SK-N-SH (cell line): ENCODE data around the gene PCSK6. TPM values are rescaled to one million over a fixed set of nuclear protein-coding genes. Genes with fewer than 3 reads are reported as not detected.

Experiments
- CTCF ChIA-PET: fragments of 300-600, 350-600 bp; formaldehyde crosslinking; extraction: SDS; loops from one replicate; lab custom pipeline; 2021; lab: Yijun Ruan, JAX
- POLR2A ChIA-PET: fragments of 350-600 bp; sonication (Branson Sonifier 250); formaldehyde crosslinking; extraction: SDS; loops from one replicate; lab custom pipeline; 2020; ENCODE audit warnings: antibody characterized with exemption, inconsistent platforms; lab: Yijun Ruan, JAX
- DNase-seq: peaks from one replicate; pipeline ENCODE4 v3.0.0; 2012
- H2AFZ ChIP-seq: fragments of 200-600 bp; sonication (generic); 2 replicates; pipeline ENCODE4 v1.8.1; 2016; ENCODE audit warnings: antibody characterized with exemption, mild to moderate bottlenecking, low read depth
- H3F3A ChIP-seq: fragments of 200-600 bp; sonication (generic); replicated peaks from 2 replicates; pipeline ENCODE3; 2016; ENCODE audit warnings: antibody characterized with exemption, mild to moderate bottlenecking; ENCODE audit not compliant: insufficient read depth
- H3K27ac ChIP-seq, 2 experiments: fragments of 200-500 bp in 1 of 2; fragments of 200-600 bp in 1 of 2; sonication (Bioruptor generic) in 1 of 2; sonication (generic), shearing (Covaris generic) in 1 of 2; 2 replicates each; pipeline versions ENCODE4 v1.5.1 to v1.6.1; 2014 to 2016; ENCODE audit warnings: low read depth in 2 of 2, inconsistent platforms in 1 of 2, low read length in 1 of 2, mild to moderate bottlenecking in 1 of 2, mixed read lengths in 1 of 2
- H3K27me3 ChIP-seq: fragments of 200-600 bp; sonication (generic), shearing (Covaris generic); 2 replicates; pipeline ENCODE4 v1.6.1; 2016; ENCODE audit warnings: mixed run types; ENCODE audit not compliant: insufficient read depth
- H3K36me3 ChIP-seq, 2 experiments: fragments of 200-500 bp in 1 of 2; fragments of 200-600 bp in 1 of 2; sonication (Bioruptor generic) in 1 of 2; sonication (generic) in 1 of 2; replicated peaks in 1 of 2; 2 replicates each; pipeline versions ENCODE3 to v1.5.1; 2014 to 2016; ENCODE audit warnings: low read length in 1 of 2, mild to moderate bottlenecking in 1 of 2; ENCODE audit not compliant: insufficient read depth in 2 of 2, control insufficient read depth in 1 of 2
- H3K4me1 ChIP-seq, 2 experiments: fragments of 200-500 bp in 1 of 2; fragments of 200-600 bp in 1 of 2; sonication (Bioruptor generic) in 1 of 2; sonication (generic), shearing (Covaris generic) in 1 of 2; 2 replicates each; pipeline versions ENCODE4 v1.5.1 to v1.6.1; 2014 to 2016; ENCODE audit warnings: low read depth in 1 of 2, low read length in 1 of 2, mixed run types in 1 of 2; ENCODE audit not compliant: insufficient read depth in 2 of 2, control insufficient read depth in 1 of 2
- H3K4me2 ChIP-seq: fragments of 200-600 bp; sonication (generic), shearing (Covaris generic); 2 replicates; pipeline ENCODE4 v1.6.1; 2017; ENCODE audit warnings: mixed run types
- H3K4me3 ChIP-seq, 2 experiments: fragments of 200-500 bp in 1 of 2; fragments of 200-600 bp in 1 of 2; sonication (Bioruptor generic) in 1 of 2; sonication (generic), shearing (Covaris generic) in 1 of 2; 2 replicates each; pipeline versions ENCODE4 v1.5.1 to v1.8.1; 2014 to 2016; ENCODE audit warnings: low read depth in 2 of 2, inconsistent platforms in 1 of 2, low read length in 1 of 2, mild to moderate bottlenecking in 1 of 2, mixed read lengths in 1 of 2, moderate library complexity in 1 of 2
- H3K79me2 ChIP-seq: fragments of 200-600 bp; sonication (generic); 2 replicates; pipeline ENCODE4 v1.8.1; 2017; ENCODE audit warnings: mild to moderate bottlenecking; ENCODE audit not compliant: insufficient read depth
- H3K9ac ChIP-seq: fragments of 200-600 bp; sonication (generic); 2 replicates; pipeline ENCODE4 v1.6.1; 2017; ENCODE audit warnings: mixed run types
- H3K9me2 ChIP-seq: fragments of 200-600 bp; sonication (generic); 2 replicates; pipeline ENCODE4 v1.6.1; 2017; ENCODE audit warnings: mixed run types
- H3K9me3 ChIP-seq: fragments of 200-600 bp; sonication (generic); 2 replicates; pipeline ENCODE4 v1.6.1; 2017; ENCODE audit warnings: mixed run types, mild to moderate bottlenecking, moderate library complexity
- H4K20me1 ChIP-seq: fragments of 200-600 bp; sonication (generic); 2 replicates; pipeline ENCODE4 v1.6.1; 2017; ENCODE audit warnings: mild to moderate bottlenecking, mixed run types; ENCODE audit not compliant: insufficient read depth
- CHD2 ChIP-seq: fragments of 150-350 bp; IDR thresholded peaks from 2 replicates; pipeline ENCODE4 v1.6.1; 2018; ENCODE audit warnings: low read length; ENCODE audit not compliant: partially characterized antibody
- FOSL2 ChIP-seq: IDR thresholded peaks from 2 replicates; pipeline ENCODE4 v1.4.0; 2012; ENCODE audit warnings: low read depth, mild to moderate bottlenecking, moderate library complexity, borderline replicate concordance
- FOXJ3 ChIP-seq: sonication (generic); formaldehyde crosslinking; IDR thresholded peaks from 2 replicates; pipeline ENCODE4 v1.5.1; 2020; ENCODE audit warnings: mild to moderate bottlenecking, missing genetic modification reagents
- FOXM1 ChIP-seq: IDR thresholded peaks from 2 replicates; pipeline ENCODE4 v1.4.0; 2012; ENCODE audit warnings: low read depth, mild to moderate bottlenecking
- GABPA ChIP-seq: IDR thresholded peaks from 2 replicates; pipeline ENCODE4 v1.4.0; 2012; ENCODE audit warnings: low read depth, mild to moderate bottlenecking
- MXI1 ChIP-seq: IDR thresholded peaks from 2 replicates; pipeline ENCODE4 v1.6.1; 2012; ENCODE audit warnings: mild to moderate bottlenecking, low read depth, low read length, improper control_type of control experiment
- RAD21 ChIP-seq: IDR thresholded peaks from 2 replicates; pipeline ENCODE4 v1.6.1; 2012; ENCODE audit warnings: mild to moderate bottlenecking, low read length
- RFX5 ChIP-seq: IDR thresholded peaks from 2 replicates; pipeline ENCODE4 v1.6.1; 2012; ENCODE audit warnings: mild to moderate bottlenecking, improper control_type of control experiment, low read length
- RXRA ChIP-seq: IDR thresholded peaks from 2 replicates; pipeline ENCODE4 v1.4.0; 2012; ENCODE audit warnings: low read depth, mild to moderate bottlenecking, borderline replicate concordance
- WGBS: methylation state at CpG from one replicate; pipeline ENCODE4 v1.1.6; 2017; ENCODE audit warnings: low lambda C conversion rate; 5-methylcytosine and 5-hydroxymethylcytosine counted together
- polyA plus RNA-seq, 3 experiments: library from polyadenylated mRNA; depleted of rRNA; stranded (reverse); fragments of >200 nt; gene quantifications; 2 replicates each; pipeline ENCODE4 v1.2.3, GENCODE V29; 2012
- TF ChIP-seq, protein P1 (sequence below): IDR thresholded peaks from 2 replicates; pipeline ENCODE4; 2012
- TF ChIP-seq, protein P2 (sequence below): IDR thresholded peaks from 2 replicates; pipeline ENCODE4 v1.4.0; 2012; ENCODE audit warnings: low read depth, borderline replicate concordance

PCSK6 gene
- polyA plus RNA-seq, 1 of the 3 experiments (the other 2 are of a cell fraction): 0.03 TPM

DNA sequence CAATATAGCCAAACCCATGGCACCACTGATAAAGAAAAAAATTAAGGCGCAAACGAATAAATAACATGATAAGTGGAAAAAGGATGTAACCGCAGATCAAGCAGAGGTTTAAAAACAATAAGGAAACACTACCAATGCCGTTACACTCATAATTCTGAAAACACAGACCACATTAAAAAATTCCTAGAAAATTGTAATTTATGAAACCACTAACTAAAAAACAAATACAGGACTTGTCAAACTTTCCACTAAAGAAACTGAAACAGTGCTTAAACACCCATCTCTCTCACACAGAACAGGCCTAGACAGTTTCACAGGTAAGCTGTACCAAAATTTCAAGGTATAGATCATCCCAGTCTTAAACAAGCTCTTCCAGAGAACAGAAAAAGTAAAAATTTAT, 28.4 kb downstream of the PCSK6 start:
- no peaks in the 10 kb centered on the region for H3F3A ChIP-seq
- 55% methylated on average over 4 of the region's 4 CpGs for WGBS
- H3K9ac ChIP-seq: no peak overlapping the region
- H3K27me3 ChIP-seq: no peaks in the 10 kb centered on the region
- no peak overlapping the region for H3K4me2 ChIP-seq
- DNase-seq: no peak
- TF ChIP-seq GABPA: no peak
- no peak for TF ChIP-seq MXI1
- TF ChIP-seq, protein P1, sequence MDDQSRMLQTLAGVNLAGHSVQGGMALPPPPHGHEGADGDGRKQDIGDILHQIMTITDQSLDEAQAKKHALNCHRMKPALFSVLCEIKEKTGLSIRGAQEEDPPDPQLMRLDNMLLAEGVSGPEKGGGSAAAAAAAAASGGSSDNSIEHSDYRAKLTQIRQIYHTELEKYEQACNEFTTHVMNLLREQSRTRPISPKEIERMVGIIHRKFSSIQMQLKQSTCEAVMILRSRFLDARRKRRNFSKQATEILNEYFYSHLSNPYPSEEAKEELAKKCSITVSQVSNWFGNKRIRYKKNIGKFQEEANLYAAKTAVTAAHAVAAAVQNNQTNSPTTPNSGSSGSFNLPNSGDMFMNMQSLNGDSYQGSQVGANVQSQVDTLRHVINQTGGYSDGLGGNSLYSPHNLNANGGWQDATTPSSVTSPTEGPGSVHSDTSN: no peak
- no peak for TF ChIP-seq RXRA
- TF ChIP-seq RFX5: no peak
- no peak for TF ChIP-seq FOXJ3 (CRISPR knock-in tag)
- TF ChIP-seq FOXM1: no peak
- no peak for TF ChIP-seq RAD21
- no peak for TF ChIP-seq FOSL2
- peaks cover 0 to 2% of the 10 kb centered on the region in 2 experiments; a peak in 1 of 4 replicates for H3K4me1 ChIP-seq
- no peaks in the 10 kb centered on the region for H3K9me2 ChIP-seq
- ChIA-PET POLR2A (no interaction called here), CTCF (interaction anchor here (1.1 to 1.2 kb wide), 2 partner anchors 179 to 181 kb away, joined by 3 to 5 read pairs; no protein-coding TSS in a partner anchor)
- no peaks in the 10 kb centered on the region for H4K20me1 ChIP-seq
- no peak overlapping the region for H3K4me3 ChIP-seq
- H3K27ac ChIP-seq: no peak overlapping the region
- no peaks in the 10 kb centered on the region for H3K9me3 ChIP-seq
- H3K79me2 ChIP-seq: no peaks in the 10 kb centered on the region
- no peak overlapping the region for H2AFZ ChIP-seq
- no peaks in the 10 kb centered on the region for H3K36me3 ChIP-seq

DNA sequence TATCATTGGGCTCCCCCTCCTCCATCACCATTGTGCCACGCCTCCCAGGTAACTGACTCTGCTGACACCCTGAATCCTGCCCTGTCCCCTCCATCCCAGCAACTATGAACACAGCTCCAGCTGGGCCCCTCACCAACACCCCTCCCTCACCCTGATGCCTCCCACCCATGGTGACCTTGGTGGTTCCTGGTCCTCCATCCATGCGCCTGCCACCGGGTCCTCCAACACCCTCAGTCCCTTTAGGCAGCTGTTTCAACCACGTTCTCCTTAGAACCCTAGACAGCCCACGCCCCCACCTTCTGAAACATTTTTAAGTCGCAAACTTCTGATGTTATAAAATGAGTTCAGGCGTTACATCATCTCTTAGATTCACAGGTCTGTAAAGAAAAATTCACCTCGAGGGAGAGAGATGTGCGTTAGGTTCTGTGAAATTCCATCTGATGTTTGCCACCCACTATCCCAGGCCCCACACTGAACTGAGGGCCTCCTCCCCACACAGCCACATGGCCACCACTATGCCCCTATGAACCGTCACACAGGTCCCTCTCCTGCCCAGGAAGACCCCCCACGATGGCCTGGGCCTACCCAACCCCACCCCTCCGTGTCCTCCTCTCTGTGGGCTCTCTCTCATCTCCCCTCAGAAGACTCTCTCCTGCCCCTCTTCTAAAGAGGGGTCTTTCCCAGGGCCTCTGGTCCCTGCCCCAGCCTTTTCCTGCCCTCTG, 29.8 kb downstream of the PCSK6 start:
- Histone ChIP-seq H3K4me1 (peaks cover 0 to 15% of the 10 kb centered on the region in 2 experiments; a peak in 1 of 4 replicates), H4K20me1 (no peaks in the 10 kb centered on the region), H3K9me3 (no peaks in the 10 kb centered on the region), H3K4me3 (no peak overlapping the region), H3K79me2 (no peaks in the 10 kb centered on the region), H3F3A (no peaks in the 10 kb centered on the region), H2AFZ (no peak overlapping the region), H3K4me2 (no peak overlapping the region), H3K27ac (no peak overlapping the region), H3K9ac (no peak overlapping the region), H3K36me3 (no peaks in the 10 kb centered on the region), H3K27me3 (no peaks in the 10 kb centered on the region), H3K9me2 (no peaks in the 10 kb centered on the region)
- ChIA-PET CTCF (interaction anchor here (1.5 kb wide), 1 partner anchor 9 kb away, joined by 4 read pairs; no protein-coding TSS in a partner anchor), POLR2A (no interaction called here)
- DNase-seq: no peak
- 54% methylated on average over 12 of the region's 12 CpGs for WGBS
- no peak for TF ChIP-seq CHD2
- TF ChIP-seq, protein P2, sequence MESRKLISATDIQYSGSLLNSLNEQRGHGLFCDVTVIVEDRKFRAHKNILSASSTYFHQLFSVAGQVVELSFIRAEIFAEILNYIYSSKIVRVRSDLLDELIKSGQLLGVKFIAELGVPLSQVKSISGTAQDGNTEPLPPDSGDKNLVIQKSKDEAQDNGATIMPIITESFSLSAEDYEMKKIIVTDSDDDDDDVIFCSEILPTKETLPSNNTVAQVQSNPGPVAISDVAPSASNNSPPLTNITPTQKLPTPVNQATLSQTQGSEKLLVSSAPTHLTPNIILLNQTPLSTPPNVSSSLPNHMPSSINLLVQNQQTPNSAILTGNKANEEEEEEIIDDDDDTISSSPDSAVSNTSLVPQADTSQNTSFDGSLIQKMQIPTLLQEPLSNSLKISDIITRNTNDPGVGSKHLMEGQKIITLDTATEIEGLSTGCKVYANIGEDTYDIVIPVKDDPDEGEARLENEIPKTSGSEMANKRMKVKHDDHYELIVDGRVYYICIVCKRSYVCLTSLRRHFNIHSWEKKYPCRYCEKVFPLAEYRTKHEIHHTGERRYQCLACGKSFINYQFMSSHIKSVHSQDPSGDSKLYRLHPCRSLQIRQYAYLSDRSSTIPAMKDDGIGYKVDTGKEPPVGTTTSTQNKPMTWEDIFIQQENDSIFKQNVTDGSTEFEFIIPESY: no peak
